Fibroblast of skin of back (primary cell): ENCODE results near the gene MORN3.
A peak's percentile ranks its signal among the peaks of the same experiment; 100 is the strongest.
"Not testable (repeated sequence)": the region's sequence is repeated elsewhere in the genome, so short reads cannot be mapped to it uniquely, and the experiment has no call there.

Experiments used
- DNase-seq: peaks from one replicate; pipeline ENCODE4 v3.0.0-alpha.2; 2013

MORN3 gene

GRCh38 chr12:121689430-121689829, 20.0 kb upstream of the MORN3 start:
- DNase-seq = no peak

DNA sequence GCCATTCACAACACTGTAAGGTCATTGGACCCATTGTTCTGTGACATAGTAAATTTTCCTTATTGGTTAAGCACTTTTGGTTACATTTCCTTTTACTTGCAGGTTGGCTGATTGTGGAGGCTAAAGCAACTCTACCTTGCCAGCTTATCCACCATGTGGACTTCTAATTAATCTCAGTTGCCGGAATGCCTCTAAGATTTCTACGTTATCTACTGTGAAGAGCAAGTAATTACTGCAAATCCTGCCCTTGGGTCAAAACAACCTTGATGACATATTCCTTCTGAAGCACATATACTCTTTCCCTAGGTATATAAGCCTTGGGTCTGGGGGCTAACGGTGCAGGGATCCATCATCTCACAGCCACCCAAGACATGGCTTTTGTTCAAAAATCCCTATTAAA, 19.5 kb upstream of the MORN3 start:
- DNase-seq = no peak

- not testable (repeated sequence) for DNase-seq
Observed at GRCh38 chr12:121679661-121680197, 10.3 kb upstream of the MORN3 start.

- DNase-seq = no peak
Observed at GRCh38 chr12:121678716-121679300, 9.4 kb upstream of the MORN3 start.

GRCh38 chr12:121678305-121678704, 8.9 kb upstream of the MORN3 start:
- DNase-seq = no peak

DNA sequence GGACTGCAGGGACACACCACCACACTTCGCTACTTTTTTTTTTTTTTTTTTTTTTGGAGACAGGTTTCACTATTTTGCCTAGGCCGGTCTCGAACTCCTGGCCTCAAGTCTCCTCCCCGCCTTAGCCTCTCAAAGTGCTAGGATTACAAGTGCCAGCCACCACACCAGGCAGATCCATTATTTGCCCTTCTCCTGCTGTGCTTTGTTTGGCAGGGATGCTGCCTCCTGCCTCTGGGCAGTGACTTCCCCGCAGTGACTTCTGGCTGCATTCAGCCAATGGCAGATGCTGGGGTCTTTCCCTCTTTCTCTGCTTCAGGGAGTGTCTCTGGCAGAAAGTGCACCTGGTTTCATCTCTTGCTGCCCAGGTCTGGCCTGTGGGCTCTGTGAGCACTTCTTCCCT, 6.7 kb upstream of the MORN3 start:
- DNase-seq = no peak

GRCh38 chr12:121673013-121673511, 3.6 kb upstream of the MORN3 start:
- no peak for DNase-seq

- peak; percentile 38 for DNase-seq
Observed at GRCh38 chr12:121668750-121669520, 519 bp downstream of the MORN3 start.

DNA sequence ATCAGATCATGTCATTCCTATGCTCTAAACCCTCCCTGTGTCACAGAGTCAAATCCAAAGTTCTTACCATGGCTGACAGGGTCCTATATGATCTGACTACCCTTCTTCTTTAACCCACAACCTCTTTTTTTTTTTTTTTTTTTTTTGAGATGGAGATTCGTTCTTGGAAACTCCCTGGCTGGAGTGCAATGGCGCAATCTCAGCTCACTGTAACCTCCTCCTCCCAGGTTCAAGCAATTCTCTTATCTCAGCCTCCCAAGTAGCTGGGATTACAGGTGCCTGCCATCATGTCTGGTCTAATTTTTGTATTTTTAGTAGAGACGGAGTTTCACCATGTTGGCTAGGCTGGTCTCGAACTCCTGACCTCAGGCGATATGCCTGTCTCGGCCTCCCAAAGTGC, 2.6 kb downstream of the MORN3 start:
- DNase-seq = not testable (repeated sequence)

GRCh38 chr12:121663610-121663929, 5.9 kb downstream of the MORN3 start:
- no peak for DNase-seq

DNA sequence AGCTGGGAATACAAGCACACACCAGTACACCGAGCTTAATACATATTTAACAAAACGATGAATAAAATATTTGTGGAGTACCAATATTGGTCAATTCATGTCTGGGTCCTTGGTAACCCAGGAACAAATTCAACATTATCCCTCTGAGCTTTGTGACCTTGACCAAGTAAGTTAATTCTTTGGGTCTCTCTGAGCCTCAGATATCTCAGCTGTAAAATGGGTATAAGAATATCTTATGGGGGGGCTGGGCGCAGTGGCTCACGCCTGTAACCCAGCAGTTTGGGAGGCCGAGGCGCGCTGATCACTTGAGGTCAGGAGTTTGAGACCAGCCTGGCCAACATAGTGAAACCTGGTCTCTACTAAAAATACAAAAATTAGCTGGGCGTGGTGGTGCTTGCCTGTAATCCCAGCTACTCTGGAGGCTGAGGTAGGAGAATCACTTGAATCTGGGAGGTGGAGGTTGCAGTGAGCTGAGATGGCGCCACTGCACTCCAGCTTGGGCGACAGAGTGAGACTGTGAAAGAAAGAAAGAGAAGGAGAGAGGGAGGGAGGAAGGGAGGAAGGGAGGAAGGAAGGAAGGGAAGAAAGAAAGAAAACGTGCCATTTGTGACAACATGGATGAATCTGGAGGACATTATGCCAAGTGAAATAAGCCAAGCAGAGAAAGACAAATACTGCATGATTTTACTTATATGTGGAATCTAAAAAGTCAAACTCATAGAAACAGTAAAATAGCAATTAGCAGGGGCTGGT, 7.9 kb downstream of the MORN3 start:
- DNase-seq = not testable (repeated sequence)

GRCh38 chr12:121657305-121658008, 12.0 kb downstream of the MORN3 start:
- DNase-seq = no peak

DNA sequence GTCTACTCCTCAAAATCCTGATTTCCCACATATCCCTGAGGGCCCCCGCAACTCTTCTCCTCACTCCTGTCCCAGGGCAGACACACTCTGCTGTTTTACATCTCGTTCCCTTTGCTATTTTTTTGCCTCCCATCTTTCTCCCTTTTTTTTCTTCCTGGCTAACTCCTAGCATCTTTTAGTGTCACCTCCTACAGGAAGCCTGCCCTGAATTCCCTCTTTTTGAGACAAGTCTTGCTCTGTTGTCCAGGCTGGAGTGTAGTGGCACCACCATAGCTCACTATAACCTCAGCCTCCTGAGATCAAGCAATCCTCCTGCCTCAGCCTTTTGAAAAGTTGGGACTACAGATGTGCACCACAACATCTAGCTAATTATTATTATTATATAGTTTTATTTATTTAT, 13.3 kb downstream of the MORN3 start:
- DNase-seq = no peak

- no peak for DNase-seq
Observed at GRCh38 chr12:121653999-121654398, 15.5 kb downstream of the MORN3 start.

- DNase-seq = no peak
Observed at GRCh38 chr12:121652767-121653497, 16.5 kb downstream of the MORN3 start.

DNA sequence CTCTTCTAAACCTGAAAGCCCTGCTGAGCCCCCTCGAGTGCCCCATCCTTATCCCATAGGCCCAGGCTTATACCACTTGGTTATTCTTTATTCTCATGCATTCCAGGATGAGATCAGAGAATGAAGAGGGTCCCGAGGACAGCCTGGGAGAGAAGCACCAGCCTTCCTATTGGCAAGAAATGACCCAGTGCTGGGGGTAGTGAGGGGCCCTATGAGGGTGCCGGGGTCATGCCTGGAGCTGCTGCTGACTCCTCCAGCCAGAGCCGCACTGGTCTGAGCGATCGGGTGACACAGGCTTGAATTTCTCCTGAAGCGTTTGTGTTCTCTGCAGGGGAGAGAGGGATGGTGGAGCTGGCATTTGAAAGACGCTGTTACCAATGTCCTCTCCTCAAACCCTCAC, 18.1 kb downstream of the MORN3 start:
- DNase-seq = no peak

- no peak for DNase-seq
Observed at GRCh38 chr12:121649819-121650353, 19.6 kb downstream of the MORN3 start.

DNA sequence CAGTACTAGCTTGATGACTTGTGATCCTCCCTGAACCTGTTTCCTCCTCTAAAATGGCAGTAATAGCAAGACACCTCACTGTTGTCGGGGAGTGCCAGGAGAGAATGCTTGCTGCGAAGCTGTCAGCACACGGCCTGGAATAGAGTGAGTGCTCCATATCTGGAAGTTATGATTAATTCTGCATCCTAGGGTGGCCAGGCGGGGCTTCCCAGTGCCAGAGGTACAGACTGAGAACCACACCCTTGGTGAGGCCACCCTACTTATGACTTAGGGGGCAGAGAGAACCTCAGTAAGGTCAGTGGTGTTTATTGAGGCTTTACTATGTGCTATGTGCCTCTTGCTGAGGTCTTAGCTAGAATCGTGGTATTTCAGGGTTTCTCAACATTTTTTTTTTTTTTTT, 20.1 kb downstream of the MORN3 start:
- no peak for DNase-seq

DNA sequence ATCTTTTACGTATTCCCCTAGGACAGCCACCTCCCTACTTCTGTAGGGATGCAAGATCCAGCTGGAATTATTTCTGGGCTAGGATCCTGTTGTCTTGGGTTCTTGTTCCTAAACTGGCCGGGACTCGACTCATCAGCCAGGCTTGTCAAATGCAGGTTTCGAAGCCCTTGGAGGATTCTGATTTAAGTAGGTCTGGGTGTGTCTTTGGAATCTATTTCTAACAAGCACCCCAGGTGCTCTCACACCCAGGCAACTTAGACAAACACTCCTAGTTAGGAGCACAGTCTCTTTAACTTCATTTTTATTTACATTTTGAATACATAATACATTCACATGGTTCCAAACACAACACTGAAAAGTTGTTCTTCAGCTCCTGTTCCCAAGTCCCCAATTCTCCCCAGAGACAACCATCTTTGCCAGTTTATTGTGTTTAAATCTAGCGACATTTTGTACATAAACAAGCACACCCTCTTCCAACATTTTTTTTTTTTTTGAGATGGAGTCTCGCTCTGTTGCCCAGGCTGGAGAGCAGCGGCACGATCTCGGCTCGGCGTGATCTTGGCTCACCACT, 20.9 kb downstream of the MORN3 start:
- DNase-seq = no peak

- no peak for DNase-seq
Observed at GRCh38 chr12:121641343-121641630, 28.2 kb downstream of the MORN3 start.
